ENCODE results near the gene ADAMTS9. TPM values are rescaled to one million over a fixed set of nuclear protein-coding genes. Genes with fewer than 3 reads are reported as not detected.

Gene ADAMTS9
- total and polyA plus RNA-seq, 2 of the 13 experiments (the other 11 are each of a cell fraction or from before 2014, with no cell fraction given), result 0.02 to 0.09 TPM

- in situ Hi-C loops (cut with HindIII; ENCODE audit: extremely low pct_ligation_motif_present, low pct_unique_long_range_greater_than_20kb) (no loop called here), intact Hi-C loops (cut with micrococcal nuclease; ENCODE audit: unreplicated experiment) (no loop called here)
- Histone ChIP-seq H4K20me1 (ENCODE audit: insufficient read depth, low read length) (no peaks in the 10 kb centered on the region), H3K27ac (ENCODE audit: extremely low read length, insufficient read depth, low read length) (no peak overlapping the region), H3K4me1 (ENCODE audit: insufficient read depth, low read length) (no peaks in the 10 kb centered on the region), H3K9ac (ENCODE audit: insufficient read depth, low read depth, low read length) (no peak overlapping the region), H3K9me3 (ENCODE audit: low read length) (no peaks in the 10 kb centered on the region), H3K27me3 (ENCODE audit: control insufficient read depth in 1 of 2, insufficient read depth in 2 of 2, low read length in 2 of 2) (no peaks in the 10 kb centered on the region), H3K36me3 (replicated peaks in 1 of 2; ENCODE audit: control insufficient read depth in 1 of 2, insufficient read depth in 2 of 2, low read length in 2 of 2) (no peaks in the 10 kb centered on the region), H3K79me2 (ENCODE audit: insufficient read depth, low read length) (no peaks in the 10 kb centered on the region), H2AFZ (ENCODE audit: low read length) (no peak overlapping the region), H3K4me3 (replicated peaks in 1 of 3; ENCODE audit: insufficient read depth in 1 of 3, low read depth in 2 of 3, low read length in 3 of 3) (no peak overlapping the region), H3K4me2 (ENCODE audit: low read depth, low read length) (no peak overlapping the region)
- DNase-seq (ENCODE audit: low spot score), result no peak
- ChIA-PET POLR2A (no interaction called here), CTCF (ENCODE audit: low intra/inter-chr PET ratio, low total read pairs) (no interaction called here)
- no peak for ATAC-seq
- WGBS (ENCODE audit: low lambda C conversion rate), result 0% methylated on average over 2 of the region's 2 CpGs
- no peak for TF ChIP-seq SETDB1 (CRISPR knock-in tag; IDR thresholded peaks at IDR 0.05; ENCODE audit: borderline replicate concordance)
- TF ChIP-seq ZNF660 (CRISPR knock-in tag; IDR thresholded peaks at IDR 0.05; ENCODE audit: borderline replicate concordance, low read depth), result no peak
- no peak for TF ChIP-seq PLRG1 (conservative IDR thresholded peaks at IDR 0.05)
- no peak for TF ChIP-seq ZBTB20 (CRISPR knock-in tag; IDR thresholded peaks at IDR 0.05; ENCODE audit: borderline replicate concordance, low read depth)
- TF ChIP-seq RARA (CRISPR knock-in tag; IDR thresholded peaks at IDR 0.05), result no peak
- no peak for TF ChIP-seq TRAFD1 (CRISPR knock-in tag; IDR thresholded peaks at IDR 0.05; ENCODE audit: borderline replicate concordance)
- no peak for TF ChIP-seq ZBTB1 (CRISPR knock-in tag; IDR thresholded peaks at IDR 0.05; ENCODE audit: borderline replicate concordance)
- TF ChIP-seq NR3C1 (CRISPR knock-in tag; IDR thresholded peaks at IDR 0.05), result no peak
- TF ChIP-seq SMARCC2 (IDR thresholded peaks at IDR 0.05), result no peak
- no peak for TF ChIP-seq ASH2L (IDR thresholded peaks at IDR 0.05; ENCODE audit: insufficient read length, low read depth, low read length)
- TF ChIP-seq TERF1 (CRISPR knock-in tag; IDR thresholded peaks at IDR 0.05), result no peak
- no peak for TF ChIP-seq HNRNPK (IDR thresholded peaks at IDR 0.05; ENCODE audit: low read depth, low read length, poor library complexity, severe bottlenecking)
- no peak for TF ChIP-seq RBM22 (optimal IDR thresholded peaks at IDR 0.05; ENCODE audit: low read length)
- TF ChIP-seq EEA1 (CRISPR knock-in tag; IDR thresholded peaks at IDR 0.05; ENCODE audit: borderline replicate concordance), result no peak
- no peak for TF ChIP-seq FOXO4 (CRISPR knock-in tag; conservative IDR thresholded peaks at IDR 0.05)
- no peak for TF ChIP-seq SRY (CRISPR knock-in tag; IDR thresholded peaks at IDR 0.05)
- TF ChIP-seq AGO2 (optimal IDR thresholded peaks at IDR 0.05; ENCODE audit: low read depth, low read length), result no peak
- no peak for TF ChIP-seq ZNF30 (CRISPR knock-in tag; IDR thresholded peaks at IDR 0.05)
- TF ChIP-seq ZNF562 (CRISPR knock-in tag; IDR thresholded peaks at IDR 0.05; ENCODE audit: borderline replicate concordance), result no peak
- BruUV-seq (replicated peaks), result no TSS peak
- no peak for FAIRE-seq
These were observed 9.1 kb upstream of the ADAMTS9 start for GRCh38 chr3:64696896-64697295.
